Bronchial epithelial cell (primary cell): Measurements from ENCODE around the gene GPR173. TPM values are rescaled to one million over a fixed set of nuclear protein-coding genes. Genes with fewer than 3 reads are reported as not detected.
A peak's percentile ranks its signal among the peaks of the same experiment; 100 is the strongest.

Source experiments
- DNase-seq: peaks from one replicate; pipeline ENCODE4 v3.0.0-alpha.2; 2010; ENCODE audit warnings: low read depth
- FAIRE-seq: peaks from 2 replicates; lab custom pipeline; 2011; peaks lifted over from hg19 to GRCh38; lab: Jason Lieb, UNC
- H3K27me3 ChIP-seq: 2 replicates; pipeline ENCODE4 v1.5.1; 2011; ENCODE audit warnings: low read length; ENCODE audit not compliant: control insufficient read depth, insufficient read depth
- H3K36me3 ChIP-seq: 2 replicates; pipeline ENCODE4 v1.5.1; 2011; ENCODE audit warnings: low read length; ENCODE audit not compliant: control insufficient read depth, insufficient read depth
- H3K4me3 ChIP-seq: 2 replicates; pipeline ENCODE4 v1.5.1; 2011; ENCODE audit warnings: mild to moderate bottlenecking, low read depth, low read length, control low read depth
- CTCF ChIP-seq: IDR thresholded peaks from 2 replicates; pipeline ENCODE4 v1.5.1; 2011; ENCODE audit warnings: mild to moderate bottlenecking, moderate library complexity, low read length, control low read depth, inconsistent platforms; ENCODE audit not compliant: insufficient read depth, severe bottlenecking
- total RNA-seq: library from RNA; depleted of rRNA; stranded (reverse); fragments of >200 nt; gene quantifications from 2 replicates; pipeline ENCODE4 v1.2.1, GENCODE V29; 2014

Gene GPR173
- total RNA-seq, 1 donor from 2014 or later: not detected

- TF ChIP-seq CTCF: no peak
- FAIRE-seq (no peak), DNase-seq (no peak)
- Histone ChIP-seq H3K27me3 (no peaks in the 10 kb centered on the region), H3K4me3 (no peak overlapping the region), H3K36me3 (no peaks in the 10 kb centered on the region)
Observed at GRCh38 chrX:53004811-53005210, 43.8 kb upstream of the GPR173 start.

- Histone ChIP-seq H3K4me3 (no peak overlapping the region), H3K36me3 (no peaks in the 10 kb centered on the region), H3K27me3 (no peaks in the 10 kb centered on the region)
- no peak for TF ChIP-seq CTCF
- DNase-seq (peak; percentile 17), FAIRE-seq (no peak)
Observed at GRCh38 chrX:53005327-53005726, 43.3 kb upstream of the GPR173 start.

GRCh38 chrX:53009032-53009431, 39.6 kb upstream of the GPR173 start:
- no peak for TF ChIP-seq CTCF
- H3K36me3 ChIP-seq: no peaks in the 10 kb centered on the region
- DNase-seq: no peak
- H3K4me3 ChIP-seq: no peak overlapping the region
- no peak for FAIRE-seq
- H3K27me3 ChIP-seq: no peaks in the 10 kb centered on the region

- no peaks in the 10 kb centered on the region for H3K27me3 ChIP-seq
- FAIRE-seq (no peak), DNase-seq (no peak)
- no peak overlapping the region for H3K4me3 ChIP-seq
- H3K36me3 ChIP-seq: no peaks in the 10 kb centered on the region
- no peak for TF ChIP-seq CTCF
Observed at GRCh38 chrX:53013291-53013690, 35.3 kb upstream of the GPR173 start.

- no peak for TF ChIP-seq CTCF
- no peak for FAIRE-seq
- no peaks in the 10 kb centered on the region for H3K36me3 ChIP-seq
- H3K4me3 ChIP-seq: no peak overlapping the region
- DNase-seq: no peak
- no peaks in the 10 kb centered on the region for H3K27me3 ChIP-seq
Observed at GRCh38 chrX:53018627-53019026, 30.0 kb upstream of the GPR173 start.

GRCh38 chrX:53022381-53022780, 26.2 kb upstream of the GPR173 start:
- no peak for DNase-seq

More at GRCh38 chrX:53022381-53022780, 26.2 kb upstream of the GPR173 start:
- Histone ChIP-seq H3K4me3 (no peak overlapping the region), H3K36me3 (no peaks in the 10 kb centered on the region), H3K27me3 (no peaks in the 10 kb centered on the region)
- no peak for FAIRE-seq
- TF ChIP-seq CTCF: no peak
